KG1 (cell line): ENCODE measurements around the gene ANKLE2.
"Not testable (repeated sequence)": the region's sequence is repeated elsewhere in the genome, so short reads cannot be mapped to it uniquely, and the experiment has no call there.

Experiments
- DNase-seq: peaks from one replicate; lab custom pipeline; 2025; lab: John Stamatoyannopoulos, UW

The ANKLE2 gene

DNA sequence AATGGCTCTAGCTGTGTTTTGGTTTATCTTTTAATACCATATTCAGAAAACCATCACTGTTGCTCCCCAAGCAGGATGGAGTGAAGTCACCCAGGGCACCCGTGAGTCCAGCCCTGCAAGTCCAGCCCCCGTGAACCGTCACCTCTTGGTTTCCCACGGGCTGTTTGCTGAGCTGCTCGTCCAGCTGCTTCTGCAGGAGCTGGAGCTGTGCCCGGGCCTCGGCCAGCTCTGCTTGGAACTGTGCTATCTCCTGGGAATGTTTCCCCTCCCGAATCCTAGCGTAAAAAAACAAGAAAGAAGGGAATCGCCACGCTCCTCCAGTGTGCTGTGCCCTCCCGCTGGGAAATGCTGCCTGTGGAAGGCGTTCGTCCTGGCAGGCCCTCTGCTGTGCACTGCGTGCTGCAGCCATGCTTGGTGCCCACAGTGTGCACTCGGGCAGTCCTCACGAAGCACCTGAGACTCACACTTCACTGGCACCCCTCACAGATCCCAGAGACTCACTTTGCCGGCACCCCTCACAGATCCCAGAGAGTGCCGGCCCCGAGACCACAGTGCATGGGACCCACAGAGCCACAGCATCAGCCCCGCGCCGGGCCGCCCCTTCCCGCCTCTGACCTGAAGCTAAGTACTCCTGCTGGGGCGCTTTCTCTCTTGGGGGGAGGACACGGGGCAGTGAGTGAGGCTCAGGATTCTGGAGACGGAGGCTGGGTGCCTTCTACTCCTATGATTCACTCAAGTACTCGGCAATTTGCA, 15.4 kb upstream of the ANKLE2 start:
- no peak for DNase-seq

DNA sequence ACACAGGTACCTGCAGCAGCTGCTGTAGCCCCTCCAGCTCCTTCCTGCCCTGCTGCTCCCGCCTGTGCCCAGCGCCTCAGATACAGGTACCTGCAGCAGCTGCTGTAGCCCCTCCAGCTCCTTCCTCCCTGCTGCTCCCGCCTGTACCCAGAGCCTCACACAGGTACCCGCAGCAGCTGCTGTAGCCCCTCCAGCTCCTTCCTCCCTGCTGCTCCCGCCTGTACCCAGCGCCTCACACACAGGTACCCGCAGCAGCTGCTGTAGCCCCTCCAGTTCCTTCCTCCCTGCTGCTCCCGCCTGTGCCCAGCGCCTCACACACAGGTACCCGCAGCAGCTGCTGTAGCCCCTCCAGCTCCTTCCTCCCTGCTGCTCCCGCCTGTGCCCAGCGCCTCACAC, 14.6 kb upstream of the ANKLE2 start:
- not testable (repeated sequence) for DNase-seq

DNA sequence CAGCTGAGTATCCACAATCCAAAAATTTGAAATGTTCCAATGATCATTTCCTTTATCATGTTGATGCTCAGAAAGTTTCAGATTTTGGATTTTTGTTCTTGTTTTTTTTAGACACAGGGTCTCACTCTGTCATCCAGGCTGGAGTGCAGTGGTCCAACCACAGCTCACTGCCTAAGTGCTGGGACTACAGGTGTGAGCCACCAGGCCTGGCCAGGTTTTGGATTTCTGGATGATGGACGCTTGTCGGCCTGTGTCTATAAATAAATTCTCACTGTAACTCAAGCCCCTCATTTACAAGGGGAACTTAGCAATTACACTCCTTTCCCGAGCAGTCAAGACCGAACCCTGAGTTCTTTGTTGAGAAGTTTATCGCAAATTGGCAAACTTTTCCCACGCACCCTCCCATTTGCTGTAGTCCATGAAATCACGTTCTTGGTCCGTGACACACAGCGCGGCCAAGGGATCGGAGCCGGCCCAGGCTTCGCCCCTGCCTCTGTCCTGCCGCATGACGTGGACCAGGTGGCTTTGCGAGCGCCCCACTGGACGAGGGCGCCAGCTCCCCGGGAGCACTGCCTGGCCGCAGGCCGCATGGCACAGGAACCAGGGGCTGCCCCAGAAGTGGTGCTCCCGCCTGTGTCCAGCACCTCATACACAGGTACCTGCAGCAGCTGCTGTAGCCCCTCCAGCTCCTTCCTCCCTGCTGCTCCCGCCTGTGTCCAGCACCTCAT, 14.0 kb upstream of the ANKLE2 start:
- no peak for DNase-seq

DNA sequence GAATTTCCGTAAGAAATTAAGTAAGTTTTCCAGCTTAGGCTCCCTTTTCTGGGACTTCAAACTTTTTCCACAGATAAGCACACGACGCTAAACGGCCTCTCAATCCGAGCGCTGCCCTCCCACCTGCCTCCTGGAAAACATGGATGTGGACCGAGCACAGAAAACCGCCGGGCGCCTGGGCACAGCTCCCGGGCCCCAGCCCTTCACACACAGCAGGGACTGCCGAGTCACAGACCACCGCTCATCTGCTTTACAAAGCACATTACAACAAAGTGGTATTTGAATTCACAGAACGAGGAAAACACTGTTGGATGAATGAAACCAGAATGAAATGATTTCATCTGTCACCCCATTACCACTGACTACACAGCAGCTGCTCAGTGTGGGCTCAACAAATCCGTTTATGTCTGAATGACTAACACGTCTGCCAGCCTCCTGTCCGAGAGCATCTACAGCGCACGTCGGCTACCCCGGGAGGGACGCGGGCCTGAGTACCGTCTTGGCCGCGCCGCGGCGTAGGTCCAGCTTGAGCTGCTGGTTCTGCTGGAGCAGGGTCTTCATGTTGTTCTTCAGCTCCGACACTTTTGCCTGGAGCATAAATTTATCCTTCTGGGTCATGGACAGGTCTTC, 13.1 kb upstream of the ANKLE2 start:
- no peak for DNase-seq

DNA sequence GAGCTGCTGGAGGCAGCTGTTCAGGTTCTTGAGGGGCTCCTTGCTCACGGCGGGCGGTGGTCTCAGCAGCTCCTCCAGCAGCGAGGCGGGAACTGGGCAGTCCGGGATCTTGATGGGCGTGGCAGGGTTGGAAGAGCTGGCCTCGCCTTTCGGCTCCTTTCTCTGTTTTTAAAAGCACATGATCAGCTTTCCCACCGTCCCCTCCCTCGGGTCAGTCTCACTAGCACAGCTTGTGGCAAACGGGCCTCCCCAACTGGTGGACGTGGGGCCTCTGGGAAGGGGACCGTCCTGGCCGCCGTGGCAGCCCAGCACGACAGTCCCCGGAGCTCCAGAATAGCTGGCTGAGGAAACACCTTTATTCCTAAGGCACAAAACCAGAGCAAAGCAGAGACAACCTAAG, 12.5 kb upstream of the ANKLE2 start:
- no peak for DNase-seq

DNA sequence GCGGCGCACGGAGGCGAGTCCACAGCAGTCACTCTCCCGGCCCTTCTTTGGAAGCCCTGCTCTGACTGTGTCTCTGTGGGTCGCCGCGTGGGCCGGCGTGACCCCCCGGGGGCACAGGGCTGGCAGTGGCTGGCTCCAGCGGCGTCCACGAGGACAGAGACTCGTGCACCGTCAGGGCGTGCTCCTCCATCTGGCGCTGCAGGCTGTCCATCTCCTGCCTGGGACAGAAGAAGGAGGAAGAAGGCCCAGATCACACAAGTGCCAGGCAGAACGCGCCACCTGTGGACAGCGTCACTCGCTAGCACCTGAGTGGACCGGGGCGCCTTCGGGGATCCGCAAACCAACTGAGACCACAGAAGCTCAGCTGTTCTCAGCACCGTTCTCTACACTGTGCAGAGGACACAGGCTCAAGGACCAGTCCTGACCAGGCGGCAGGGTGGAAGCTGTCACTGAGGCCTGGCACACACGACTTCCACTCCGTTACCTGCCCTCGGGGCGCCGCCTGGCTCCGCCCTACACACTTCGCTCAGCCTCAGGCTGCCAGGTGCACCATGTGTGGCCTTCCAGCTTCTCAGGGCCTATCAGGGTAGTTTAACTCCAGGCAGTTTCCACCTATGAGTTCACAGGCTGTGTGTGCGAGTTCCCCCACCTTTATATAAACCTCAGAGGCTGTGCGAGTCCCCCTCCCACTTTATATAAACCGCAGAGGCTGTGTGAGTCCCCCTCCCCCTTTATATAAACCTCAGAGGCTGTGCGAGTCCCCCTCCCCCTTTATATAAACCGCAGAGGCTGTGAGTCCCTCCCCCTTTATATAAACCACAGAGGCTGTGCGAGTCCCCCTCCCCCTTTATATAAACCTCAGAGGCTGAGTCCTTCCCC, 11.7 kb upstream of the ANKLE2 start:
- no peak for DNase-seq

DNA sequence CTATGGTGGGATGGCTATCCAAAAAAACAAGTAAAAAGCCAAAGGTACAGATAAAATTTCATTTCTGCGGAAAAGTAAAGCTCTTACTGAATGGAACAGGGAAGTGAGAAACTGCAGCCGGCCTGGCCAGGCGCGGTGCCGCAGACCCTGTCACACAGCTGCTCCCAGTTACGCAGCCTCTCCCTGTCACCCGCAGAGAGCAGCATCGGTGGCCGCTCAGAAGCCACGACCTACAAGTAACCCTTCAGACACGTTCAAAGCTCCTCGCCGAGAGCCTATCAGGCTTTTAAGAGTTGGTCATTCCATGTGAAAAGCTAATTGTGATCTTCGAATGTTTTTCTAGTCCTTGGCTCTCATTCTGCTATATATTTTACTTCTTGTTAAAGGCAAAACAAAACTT, 11.0 kb upstream of the ANKLE2 start:
- no peak for DNase-seq

DNA sequence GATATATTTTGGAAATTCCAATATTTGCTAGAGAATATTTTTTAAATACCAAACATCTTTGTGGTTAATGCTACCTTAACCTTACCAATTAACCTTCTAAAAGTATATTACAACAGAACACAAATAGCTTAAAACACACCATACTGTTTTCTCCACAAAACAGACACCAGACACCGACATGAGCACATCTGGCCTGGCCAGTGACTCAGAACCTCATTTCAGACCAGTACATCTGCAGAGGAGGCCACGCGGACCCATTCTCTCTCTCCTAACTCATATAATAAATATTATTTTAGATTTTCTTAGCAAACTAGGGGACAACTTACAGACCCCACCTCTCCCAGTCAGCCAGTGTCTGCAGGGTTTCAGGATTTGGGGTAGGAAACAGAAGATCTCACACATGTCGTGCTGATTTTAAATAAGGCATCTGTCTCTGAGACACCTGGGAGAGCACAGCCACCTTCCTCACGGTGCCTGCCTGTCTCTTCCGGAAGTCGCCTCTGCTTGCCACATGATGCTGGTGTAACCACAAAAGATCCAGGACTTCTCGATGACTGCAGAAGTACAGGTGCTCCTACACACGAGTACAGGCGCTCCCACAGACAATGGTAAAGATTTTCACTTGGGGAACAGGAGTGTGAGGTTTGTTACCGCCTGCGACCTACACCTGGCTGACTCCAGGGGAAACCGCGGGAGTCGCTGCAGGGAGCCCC, 9.7 kb upstream of the ANKLE2 start:
- DNase-seq = peak; percentile 35

DNA sequence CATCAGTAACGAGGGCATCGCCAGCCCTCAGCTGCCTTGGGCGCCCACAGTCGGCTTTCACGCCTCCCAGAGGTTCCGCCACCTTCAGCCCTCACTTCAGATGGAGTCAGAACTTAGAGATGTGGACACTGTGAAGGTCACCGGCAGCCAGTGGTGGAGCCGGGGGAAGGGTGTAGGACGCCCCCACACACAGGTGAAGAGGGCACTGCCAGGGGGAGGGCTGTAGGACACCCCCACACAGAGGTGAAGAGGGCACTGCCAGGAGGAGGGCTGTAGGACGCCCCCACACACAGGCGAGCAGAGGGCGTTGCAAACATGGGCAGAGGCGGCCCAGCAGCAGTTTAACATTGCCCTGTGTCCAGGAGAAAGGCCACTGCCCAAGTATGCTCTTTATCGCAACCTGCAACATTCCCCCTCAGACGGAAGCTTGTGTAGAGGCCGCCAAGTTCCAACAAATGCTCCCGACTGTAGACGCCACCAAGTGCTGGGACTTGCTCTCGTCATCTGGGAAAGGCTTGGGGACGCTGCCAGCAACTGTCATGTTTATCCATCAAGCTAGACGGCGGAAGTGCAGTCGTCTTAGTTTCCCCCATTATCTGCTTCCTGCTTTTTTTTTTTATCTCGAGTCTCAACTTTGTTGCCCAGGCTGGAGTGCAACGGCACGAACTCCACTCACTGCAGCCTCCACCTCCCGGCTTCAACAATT, 4.9 kb upstream of the ANKLE2 start:
- no peak for DNase-seq

DNA sequence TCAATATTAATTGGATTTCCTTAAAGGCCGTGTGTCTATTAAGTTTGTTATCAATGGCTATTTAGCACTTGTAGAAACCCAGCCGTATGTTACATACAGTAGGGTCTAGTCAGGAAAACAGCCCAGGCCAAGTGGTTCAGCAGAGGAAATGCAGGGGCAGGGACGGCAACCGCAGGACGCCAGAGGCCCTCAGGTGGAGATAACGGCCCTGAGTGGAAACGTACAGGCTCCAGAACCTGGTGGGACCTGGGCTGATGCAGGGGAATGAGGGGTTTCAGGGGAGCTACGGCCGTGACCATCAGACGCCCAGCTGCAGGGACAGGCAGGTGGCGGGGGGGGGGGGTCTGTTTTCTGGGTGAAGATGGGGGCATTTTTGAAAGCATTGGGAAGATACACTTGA, 3.7 kb upstream of the ANKLE2 start:
- peak; percentile 11 for DNase-seq

DNA sequence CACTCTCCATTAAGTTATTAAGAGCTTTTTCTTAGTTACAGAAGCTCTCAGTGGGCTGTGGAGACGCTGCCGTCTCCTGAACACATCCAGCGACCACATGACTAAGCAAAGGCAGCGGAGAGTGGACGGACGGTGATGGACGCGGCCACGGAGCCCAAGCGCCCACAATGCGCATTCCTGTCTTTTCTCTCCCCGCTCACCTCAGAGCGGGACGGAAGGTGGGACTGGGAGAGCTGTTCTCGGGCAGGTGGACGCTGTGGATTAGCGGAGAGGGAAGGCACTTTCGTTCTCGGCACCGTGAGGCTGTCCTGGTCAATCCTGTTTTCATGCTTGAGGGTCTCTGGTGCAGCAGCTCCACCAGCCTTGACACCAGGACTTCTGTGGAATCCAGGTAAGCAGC, 2.6 kb upstream of the ANKLE2 start:
- no peak for DNase-seq

DNA sequence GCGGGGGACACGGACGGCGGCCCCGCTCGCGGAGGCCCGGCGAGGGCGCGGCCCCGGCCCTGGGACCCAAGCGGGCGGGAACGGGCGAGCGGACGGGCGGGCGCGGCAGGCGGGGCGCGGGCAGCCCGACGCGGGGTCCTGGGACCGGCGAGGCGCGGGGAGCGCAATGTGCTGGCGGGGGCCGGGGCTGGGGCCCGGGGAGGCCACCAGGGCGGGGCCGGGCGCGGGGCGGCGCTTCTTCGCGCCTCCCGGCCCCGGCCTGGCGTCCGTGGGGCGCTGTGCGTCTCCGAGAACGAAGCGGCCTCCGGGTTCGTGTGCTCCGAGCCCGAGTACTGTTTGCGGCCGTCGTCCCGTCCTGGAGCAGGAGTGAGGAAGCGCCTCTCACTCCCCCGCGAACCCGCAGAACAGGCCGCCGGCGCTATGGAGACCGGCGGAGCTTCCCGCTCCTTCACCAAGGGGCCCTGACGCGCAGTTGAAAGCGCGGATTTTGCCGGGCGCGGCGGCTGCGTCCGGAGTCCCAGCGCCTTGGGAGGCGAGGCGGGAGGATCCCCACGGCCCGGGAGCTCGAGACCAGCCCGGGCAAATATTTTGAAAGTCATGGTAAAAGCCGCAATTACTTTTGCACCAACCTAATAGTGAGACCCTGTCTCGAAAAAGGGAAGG, 420 bp upstream of the ANKLE2 start:
- DNase-seq = peak; percentile 58

DNA sequence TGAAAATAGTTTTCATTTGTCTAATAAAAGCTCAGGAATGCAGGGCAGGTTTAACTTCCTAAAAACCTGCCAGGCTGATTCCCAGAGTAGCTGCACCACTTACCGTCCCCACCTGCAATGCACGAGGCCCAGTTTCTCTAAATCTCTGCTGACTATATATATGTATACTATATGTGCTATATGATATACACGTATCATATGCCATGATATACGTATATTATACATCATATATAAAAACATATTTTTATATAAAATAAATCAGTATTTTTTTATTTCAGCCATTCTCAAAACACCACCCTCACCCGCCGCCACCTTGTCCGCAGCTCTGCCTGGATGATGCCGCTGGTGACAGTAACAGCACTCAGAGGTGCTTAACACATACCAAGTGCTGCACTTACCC, 2.3 kb downstream of the ANKLE2 start:
- DNase-seq = no peak

DNA sequence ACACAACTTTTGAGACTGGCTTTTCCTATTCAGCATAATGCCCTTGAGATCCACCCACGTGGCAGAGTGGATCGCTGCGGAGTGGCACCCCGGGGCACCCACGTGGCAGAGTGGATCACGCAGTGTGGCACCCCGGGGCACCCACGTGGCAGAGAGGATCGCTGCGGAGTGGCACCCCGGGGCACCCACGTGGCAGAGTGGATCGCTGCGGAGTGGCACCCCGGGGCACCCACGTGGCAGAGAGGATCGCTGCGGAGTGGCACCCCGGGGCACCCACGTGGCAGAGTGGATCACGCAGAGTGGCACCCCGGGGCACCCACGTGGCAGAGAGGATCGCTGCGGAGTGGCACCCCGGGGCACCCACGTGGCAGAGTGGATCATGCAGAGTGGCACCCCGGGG, 2.8 kb downstream of the ANKLE2 start:
- DNase-seq = not testable (repeated sequence)

DNA sequence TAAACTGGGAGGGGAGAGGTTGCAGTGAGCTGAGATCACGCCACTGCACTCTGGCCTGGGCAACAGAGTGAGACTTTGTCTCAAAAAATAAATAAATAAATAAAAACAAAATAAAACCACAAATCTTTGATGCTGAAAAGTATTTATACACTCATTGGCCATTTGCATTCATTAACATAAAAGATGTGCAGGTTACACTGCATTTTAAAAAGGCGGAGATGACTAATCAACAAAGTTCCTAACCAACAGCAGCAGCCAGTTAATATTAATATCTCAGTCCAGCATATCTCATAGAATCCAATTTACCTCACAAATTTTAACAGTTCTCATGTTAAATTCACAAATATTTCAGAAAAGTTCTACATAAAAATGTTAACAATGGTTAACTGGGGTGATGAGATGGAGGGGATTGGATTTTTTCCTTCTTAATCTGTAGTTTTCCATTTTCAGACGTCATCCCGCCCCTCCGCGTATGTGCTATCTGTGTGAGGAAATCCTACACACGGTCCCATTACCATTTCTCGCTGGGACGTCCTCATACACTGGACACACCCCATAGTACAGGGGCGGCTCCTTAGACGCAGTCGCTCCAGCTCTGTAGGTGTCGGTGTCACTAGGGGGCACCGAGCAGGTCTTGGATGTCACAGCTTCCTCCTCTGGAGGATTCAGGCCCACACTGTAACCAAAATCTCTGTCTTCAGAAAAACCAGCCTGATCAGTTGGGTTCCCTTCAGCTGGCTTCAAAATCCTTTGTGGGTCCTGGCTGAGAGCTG, 7.3 kb downstream of the ANKLE2 start:
- no peak for DNase-seq

DNA sequence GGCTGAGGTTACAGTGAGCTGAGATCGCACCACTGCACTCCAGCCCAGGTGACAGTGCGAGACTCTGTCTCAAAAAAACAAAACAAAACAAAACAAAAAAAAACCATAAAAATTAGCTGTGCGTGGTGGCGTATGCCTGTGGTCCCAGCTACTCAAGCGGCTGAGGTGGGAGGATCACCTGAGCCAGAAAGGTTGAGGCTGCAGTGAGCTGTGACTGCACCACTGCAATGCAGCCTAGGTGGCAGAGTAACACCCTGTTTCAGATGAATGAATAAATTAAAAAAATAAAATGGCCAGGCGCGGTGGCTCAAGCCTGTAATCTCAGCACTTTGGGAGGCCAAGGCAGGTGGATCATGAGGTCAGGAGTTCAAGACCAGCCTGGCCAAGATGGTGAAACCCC, 8.0 kb downstream of the ANKLE2 start:
- not testable (repeated sequence) for DNase-seq

DNA sequence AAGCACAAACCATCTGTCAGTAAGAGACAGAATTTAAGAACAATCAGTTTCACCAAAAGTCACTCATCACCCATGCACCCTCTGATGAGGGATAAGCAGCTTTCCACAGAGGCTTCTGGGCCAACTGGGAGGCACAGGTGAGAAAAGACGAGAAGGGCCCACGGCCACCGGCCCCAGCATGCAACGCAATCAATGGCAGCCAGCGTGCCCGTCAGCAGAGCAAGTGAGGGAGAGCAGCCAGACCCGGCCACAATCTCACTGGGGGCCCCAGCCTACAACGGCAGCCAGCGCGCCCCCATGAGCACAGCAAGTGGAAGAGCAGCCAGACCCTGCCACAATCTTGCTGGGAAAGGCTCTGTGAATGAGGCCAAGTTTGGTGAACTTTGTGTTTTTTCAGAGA, 13.3 kb downstream of the ANKLE2 start:
- DNase-seq = no peak

DNA sequence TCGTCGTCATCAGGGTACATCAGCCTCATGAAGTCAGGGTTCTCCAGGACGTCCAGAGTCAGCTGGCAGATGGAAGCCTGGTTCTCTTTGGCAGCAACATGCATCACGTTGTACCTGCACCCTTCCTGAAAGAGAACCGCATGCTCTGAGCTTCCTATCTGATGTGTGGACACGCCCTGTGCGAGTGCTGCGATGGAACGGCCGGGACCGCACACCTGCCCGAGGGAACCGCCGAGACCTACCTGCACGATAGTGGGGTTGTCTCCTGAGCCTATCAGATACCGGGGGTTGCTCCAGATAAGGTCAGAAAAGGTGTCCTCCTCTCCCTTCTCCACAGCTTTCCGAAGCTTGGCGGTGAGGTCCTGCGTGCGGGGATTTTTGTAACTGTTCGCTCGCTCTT, 13.7 kb downstream of the ANKLE2 start:
- DNase-seq = no peak

DNA sequence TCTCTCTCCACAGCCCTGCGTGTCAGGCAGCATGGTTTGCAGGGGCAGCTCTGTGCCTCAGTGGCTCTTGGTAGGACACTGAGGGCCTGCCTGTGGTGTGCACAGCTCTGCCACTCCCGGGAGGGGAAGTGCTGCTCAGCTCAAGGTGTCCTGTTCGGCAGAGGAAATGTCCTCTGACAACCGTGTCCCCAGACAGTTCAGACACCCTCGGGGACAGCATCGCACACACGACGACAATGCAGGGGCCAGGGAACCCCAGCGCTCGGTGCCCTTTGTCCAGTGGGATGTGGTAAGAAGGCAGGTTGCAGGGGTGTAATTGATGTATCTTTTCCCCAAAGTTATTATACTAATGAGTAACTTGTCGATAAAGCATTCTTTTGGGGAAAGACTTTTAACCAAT, 14.2 kb downstream of the ANKLE2 start:
- DNase-seq = no peak

DNA sequence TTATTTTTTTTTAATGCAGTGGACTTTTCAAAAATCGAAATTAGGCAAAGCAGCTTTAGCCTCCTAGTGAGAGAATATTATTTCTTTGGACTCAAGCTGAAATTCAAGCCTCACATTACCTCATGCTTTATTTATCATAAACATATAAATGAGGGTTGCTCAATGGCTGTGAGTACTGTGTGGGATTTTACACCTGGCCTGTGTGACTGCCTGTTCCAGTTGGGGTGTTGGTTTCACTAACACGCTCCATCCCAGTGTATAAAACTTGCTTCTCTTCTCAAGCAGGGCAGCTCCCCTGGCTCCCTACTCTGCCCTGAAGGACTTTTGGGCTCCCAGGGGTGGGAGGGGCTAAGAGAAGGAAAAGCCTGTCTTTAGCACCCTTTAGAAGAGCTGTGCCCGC, 15.0 kb downstream of the ANKLE2 start:
- no peak for DNase-seq
